K562 (cell line): ENCODE data around the gene TLR1. TPM values are rescaled to one million over a fixed set of nuclear protein-coding genes. Genes with fewer than 3 reads are reported as not detected.

Source experiments
- ATAC-seq: fragments of 200-7000 bp; cut with Tn5 transposase; 3 replicates; pipeline ENCODE4 v1.9.1; 2020; ENCODE audit warnings: moderate library complexity
- BruUV-seq: library from RNA; stranded (reverse); fragments of 400-500 nt; replicated peaks from 2 replicates; lab custom pipeline; 2021; lab: Mats Ljungman, UMichigan
- CTCF ChIA-PET: fragments of 300-600 bp; formaldehyde crosslinking; extraction: SDS; loops from one replicate; lab custom pipeline; 2021; ENCODE audit warnings: low intra/inter-chr PET ratio; lab: Yijun Ruan, JAX
- POLR2A ChIA-PET: fragments of 300-600, 350-650 bp; sonication (Branson Sonifier 250); formaldehyde crosslinking; extraction: SDS; loops from one replicate; lab custom pipeline; 2021; ENCODE audit warnings: antibody characterized with exemption, inconsistent platforms; lab: Yijun Ruan, JAX
- DNase-seq, 4 experiments: peaks; one replicate each; pipeline versions ENCODE4 v3.0.0 to v3.0.0-alpha.2; 2011 to 2018; ENCODE audit warnings: low spot score in 3 of 4, mixed read lengths in 3 of 4; ENCODE audit errors: extremely low read depth in 1 of 4
- FAIRE-seq: peaks from 2 replicates; lab custom pipeline; 2011; peaks lifted over from hg19 to GRCh38; lab: Jason Lieb, UNC
- H2AFZ ChIP-seq: 2 replicates; pipeline ENCODE4 v1.6.0; 2011; ENCODE audit warnings: low read depth, low read length, control low read depth, inconsistent platforms
- H3K27ac ChIP-seq: fragments of 200-600 bp; 3 replicates; pipeline ENCODE4 v1.8.0; 2011; ENCODE audit warnings: low read depth, mild to moderate bottlenecking, control low read depth, inconsistent platforms, low read length, moderate library complexity, mixed read lengths; ENCODE audit errors: extremely low read depth
- H3K27me3 ChIP-seq, 2 experiments: fragments of 300-600 bp in 1 of 2; 2 replicates in 1 of 2; 3 replicates in 1 of 2; pipeline versions ENCODE4 v1.6.0 to v1.8.0; 2011; ENCODE audit warnings: inconsistent platforms in 2 of 2, low read length in 2 of 2, mild to moderate bottlenecking in 1 of 2, mixed read lengths in 1 of 2, moderate library complexity in 1 of 2; ENCODE audit not compliant: control insufficient read depth in 2 of 2, insufficient read depth in 2 of 2
- H3K36me3 ChIP-seq: fragments of 300-600 bp; 3 replicates; pipeline ENCODE4 v1.8.0; 2011; ENCODE audit warnings: mild to moderate bottlenecking, low read length, inconsistent platforms; ENCODE audit not compliant: control insufficient read depth, insufficient read depth
- H3K4me1 ChIP-seq, 2 experiments: fragments of 200-600 bp in 1 of 2; replicated peaks in 1 of 2; 2 replicates in 1 of 2; 3 replicates in 1 of 2; pipeline versions ENCODE4 v1.5.1 to v1.8.0; 2011; ENCODE audit warnings: inconsistent platforms in 2 of 2, low read length in 2 of 2, mild to moderate bottlenecking in 1 of 2, mixed read lengths in 1 of 2, moderate library complexity in 1 of 2; ENCODE audit not compliant: control insufficient read depth in 2 of 2, insufficient read depth in 2 of 2
- H3K4me2 ChIP-seq: 2 replicates; pipeline ENCODE4 v1.6.1; 2011; ENCODE audit warnings: low read length, control low read depth, inconsistent platforms, mixed read lengths; ENCODE audit not compliant: insufficient read depth
- H3K4me3 ChIP-seq: fragments of 200-600 bp; sonication (generic), shearing (Covaris generic); 2 replicates; pipeline ENCODE4 v1.5.1; 2016; ENCODE audit warnings: control low read depth, inconsistent platforms
- H3K79me2 ChIP-seq: fragments of 200-600 bp; 3 replicates; pipeline ENCODE4 v1.8.0; 2011; ENCODE audit warnings: low read length, inconsistent platforms; ENCODE audit not compliant: control insufficient read depth, insufficient read depth
- H3K9ac ChIP-seq, 2 experiments: 2 replicates each; pipeline versions ENCODE4 v1.6.0 to v1.6.1; 2011; ENCODE audit warnings: low read depth in 2 of 2, low read length in 2 of 2, control low read depth in 1 of 2, inconsistent platforms in 1 of 2, mild to moderate bottlenecking in 1 of 2, mixed read lengths in 1 of 2; ENCODE audit not compliant: insufficient read depth in 1 of 2
- H3K9me1 ChIP-seq: one replicate; pipeline ENCODE4 v1.6.0; 2011; ENCODE audit warnings: inconsistent platforms, mild to moderate bottlenecking, low read length, moderate library complexity; ENCODE audit not compliant: control insufficient read depth, insufficient read depth
- H3K9me3 ChIP-seq: replicated peaks from 2 replicates; pipeline ENCODE4 v1.5.1; 2011; ENCODE audit warnings: low read depth, low read length, inconsistent platforms; ENCODE audit not compliant: control insufficient read depth, insufficient read depth
- H4K20me1 ChIP-seq: replicated peaks from 2 replicates; pipeline ENCODE4 v1.6.1; 2011; ENCODE audit warnings: low read length, inconsistent platforms, mixed read lengths; ENCODE audit not compliant: control insufficient read depth, insufficient read depth
- SPI1 ChIP-seq: IDR thresholded peaks from 2 replicates; pipeline ENCODE4 v1.6.1; 2011; ENCODE audit warnings: low read depth, low read length, control low read depth, borderline replicate concordance
- YY1 ChIP-seq, 3 experiments: IDR thresholded peaks; 2 replicates each; pipeline ENCODE4 v1.6.1; 2011; ENCODE audit warnings: low read length in 2 of 3, mild to moderate bottlenecking in 2 of 3, moderate library complexity in 2 of 3, borderline replicate concordance in 1 of 3, control low read depth in 1 of 3, low read depth in 1 of 3; ENCODE audit not compliant: insufficient read depth in 3 of 3, insufficient replicate concordance in 2 of 3, control insufficient read depth in 1 of 3, insufficient read length in 1 of 3; ENCODE audit errors: extremely low read depth in 1 of 3
- WGBS: fragments of 100-300 bp; shearing (Covaris generic); methylation state at CpG from one replicate; pipeline ENCODE4 v1.1.6; 2016; ENCODE audit warnings: low coverage, mixed read lengths; ENCODE audit not compliant: insufficient coverage; ENCODE audit errors: missing lambda C conversion rate; 5-methylcytosine and 5-hydroxymethylcytosine counted together
- in situ Hi-C: fragments of 300-500 bp; cut with MboI; formaldehyde crosslinking; loops from 4 replicates; pipeline ENCODE4 v1.15.0; 2018; ENCODE audit warnings: inconsistent platforms, mixed read lengths
- intact Hi-C: fragments of 100-400 bp; cut with micrococcal nuclease; formaldehyde crosslinking; loops from 2 replicates; pipeline ENCODE4 v1.14.2; 2022
- polyA plus RNA-seq, 8 experiments: library from polyadenylated mRNA; depleted of rRNA in 4 of 8; stranded (reverse) in 5 of 8; unstranded in 3 of 8; fragments of >200 nt; fragmentation: Nextera tagmentation in 2 of 8; fragmentation: Illumina TruSeq in 1 of 8; extraction: Ambion mirVana in 2 of 8; extraction: Trizol in 1 of 8; gene quantifications; 2 replicates each; pipeline versions ENCODE4 v1.2.1 to v1.2.3, GENCODE V29; 2011 to 2014; ENCODE audit warnings: inconsistent platforms in 1 of 8, missing spikeins in 1 of 8
- total RNA-seq, 7 experiments: library from RNA; depleted of rRNA in 6 of 7; stranded (reverse); fragments of >200 nt in 6 of 7; fragmentation: Illumina TruSeq in 2 of 7; extraction: Trizol in 2 of 7; gene quantifications; 2 replicates each; pipeline versions ENCODE4 v1.2.1 to v1.2.3, GENCODE V29; 2011 to 2021; ENCODE audit warnings: low replicate concordance in 1 of 7
- TF ChIP-seq, protein P1 (sequence below): fragments of 250-450 bp; sonication (Bioruptor Pico); IDR thresholded peaks from 2 replicates; pipeline ENCODE4 v1.5.0; 2021

The TLR1 gene
- total and polyA plus RNA-seq, 9 of the 15 experiments (the other 6 are each of a cell fraction or from before 2014, with no cell fraction given) = 0.11 to 0.49 (median 0.29) TPM

DNA sequence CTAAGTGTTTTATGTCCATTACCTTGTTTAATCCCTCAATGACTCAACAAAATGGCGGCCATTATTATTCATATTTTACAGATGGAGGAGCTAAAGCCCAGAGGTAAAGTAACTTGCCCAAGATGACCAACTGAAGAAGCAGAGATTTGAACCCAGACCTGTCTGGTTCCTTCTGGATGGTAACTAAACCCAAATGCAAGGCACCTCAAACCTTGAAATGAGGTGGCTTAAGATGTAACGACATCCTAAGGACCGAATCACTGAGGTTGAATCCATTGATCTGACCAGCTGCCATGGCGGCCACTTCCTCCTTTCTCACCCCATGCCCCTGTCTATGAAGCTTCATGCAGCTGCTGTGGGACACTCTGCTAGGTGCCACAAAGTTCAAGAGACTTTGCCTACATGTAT lies 22.7 kb downstream of the TLR1 start:
- Histone ChIP-seq H3K27ac (no peak overlapping the region), H3K4me2 (no peak overlapping the region), H3K4me1 (no peaks in the 10 kb centered on the region), H4K20me1 (no peaks in the 10 kb centered on the region), H3K9ac (no peak overlapping the region), H3K27me3 (peaks cover 0 to 9% of the 10 kb centered on the region in 2 experiments; a peak in 3 of 5 replicates), H3K9me1 (no peaks in the 10 kb centered on the region), H3K36me3 (no peaks in the 10 kb centered on the region)
- no peak for FAIRE-seq
- POLR2A ChIA-PET = interaction anchor here (1.2 kb wide), 1 partner anchor 12 kb away, joined by 3 read pairs; no protein-coding TSS in a partner anchor
- WGBS = 4% methylated on average over 4 of the region's 4 CpGs
- in situ Hi-C loops = no loop called here
- BruUV-seq = no TSS peak
- CTCF ChIA-PET = no interaction called here
- 0 out of 2 replicates have a peak, but pooled peaks have one; percentile 27 for TF ChIP-seq SPI1
- TF ChIP-seq, protein P1, sequence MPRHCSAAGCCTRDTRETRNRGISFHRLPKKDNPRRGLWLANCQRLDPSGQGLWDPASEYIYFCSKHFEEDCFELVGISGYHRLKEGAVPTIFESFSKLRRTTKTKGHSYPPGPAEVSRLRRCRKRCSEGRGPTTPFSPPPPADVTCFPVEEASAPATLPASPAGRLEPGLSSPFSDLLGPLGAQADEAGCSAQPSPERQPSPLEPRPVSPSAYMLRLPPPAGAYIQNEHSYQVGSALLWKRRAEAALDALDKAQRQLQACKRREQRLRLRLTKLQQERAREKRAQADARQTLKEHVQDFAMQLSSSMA = no peak
- peak in 1 of 3 experiments; percentile 45 for TF ChIP-seq YY1 (IDR thresholded peaks at IDR 0.05; ENCODE audit: borderline replicate concordance in 1 of 3, control insufficient read depth in 1 of 3, extremely low read depth in 1 of 3, insufficient read depth in 3 of 3, insufficient read length in 1 of 3, insufficient replicate concordance in 2 of 3, low read depth in 1 of 3, low read length in 2 of 3)
- TF ChIP-seq, all 486 proteins: peak for 2
- Histone ChIP-seq H2AFZ (no peak overlapping the region), H3K9me3 (no peaks in the 10 kb centered on the region), H3K4me3 (no peak overlapping the region), H3K79me2 (no peaks in the 10 kb centered on the region)
- intact Hi-C loops = loop anchor here (2.0 to 5.0 kb wide), 2 partner anchors 75 to 719 kb away; partner anchors contain the start of gene TLR6
- DNase-seq = no peak
- ATAC-seq = no peak
